Vagina (tissue), 2 donors: Measurements from ENCODE around the gene DIPK1B.

Source experiments
- POLR2A ChIP-seq, 2 donors: fragments of 450-650 bp; IDR thresholded peaks; one replicate each; pipeline ENCODE4 v1.6.1; 2017; ENCODE audit warnings: antibody characterized with exemption in 2 of 2, mild to moderate bottlenecking in 2 of 2, moderate library complexity in 2 of 2
- TF ChIP-seq, protein P1 (sequence below), 3 experiments: fragments of 450-650 bp in 2 of 3; fragments of 200-600 bp in 1 of 3; sonication (generic) in 1 of 3; IDR thresholded peaks; one replicate each; pipeline ENCODE4 v1.5.1; 2017 to 2019; ENCODE audit warnings: antibody characterized with exemption in 3 of 3, mild to moderate bottlenecking in 2 of 3, moderate library complexity in 2 of 3

DNA sequence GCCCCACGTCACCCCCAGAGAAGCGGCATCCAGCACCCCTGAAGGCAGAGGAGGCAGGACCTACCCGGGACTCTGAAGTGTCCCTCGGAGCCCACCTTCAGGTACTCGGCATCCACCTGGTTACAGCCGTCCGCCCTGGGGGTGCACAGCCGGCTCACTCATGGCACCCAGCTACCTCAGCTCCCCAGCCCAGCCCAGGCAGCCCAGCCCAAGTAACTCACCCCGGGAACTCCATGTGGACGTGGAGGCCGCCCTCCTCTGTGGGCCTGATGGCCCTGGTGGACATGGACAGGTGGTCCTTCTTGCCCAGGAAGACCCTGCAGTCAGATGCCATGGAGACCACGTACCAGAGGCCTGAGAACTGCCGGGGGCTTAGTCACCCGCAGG is 51.3 kb downstream of the DIPK1B start:
- no peak for TF ChIP-seq POLR2A (IDR thresholded peaks at IDR 0.05)
- TF ChIP-seq, protein P1, sequence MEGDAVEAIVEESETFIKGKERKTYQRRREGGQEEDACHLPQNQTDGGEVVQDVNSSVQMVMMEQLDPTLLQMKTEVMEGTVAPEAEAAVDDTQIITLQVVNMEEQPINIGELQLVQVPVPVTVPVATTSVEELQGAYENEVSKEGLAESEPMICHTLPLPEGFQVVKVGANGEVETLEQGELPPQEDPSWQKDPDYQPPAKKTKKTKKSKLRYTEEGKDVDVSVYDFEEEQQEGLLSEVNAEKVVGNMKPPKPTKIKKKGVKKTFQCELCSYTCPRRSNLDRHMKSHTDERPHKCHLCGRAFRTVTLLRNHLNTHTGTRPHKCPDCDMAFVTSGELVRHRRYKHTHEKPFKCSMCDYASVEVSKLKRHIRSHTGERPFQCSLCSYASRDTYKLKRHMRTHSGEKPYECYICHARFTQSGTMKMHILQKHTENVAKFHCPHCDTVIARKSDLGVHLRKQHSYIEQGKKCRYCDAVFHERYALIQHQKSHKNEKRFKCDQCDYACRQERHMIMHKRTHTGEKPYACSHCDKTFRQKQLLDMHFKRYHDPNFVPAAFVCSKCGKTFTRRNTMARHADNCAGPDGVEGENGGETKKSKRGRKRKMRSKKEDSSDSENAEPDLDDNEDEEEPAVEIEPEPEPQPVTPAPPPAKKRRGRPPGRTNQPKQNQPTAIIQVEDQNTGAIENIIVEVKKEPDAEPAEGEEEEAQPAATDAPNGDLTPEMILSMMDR (IDR thresholded peaks at IDR 0.05) = no peak
